HL-60/S4 (cell line): ENCODE results near the gene CBLB.

Experiments used
- in situ Hi-C: fragments of 300-500 bp; cut with MboI; formaldehyde crosslinking; loops from 2 replicates; pipeline ENCODE4 v1.14.3; 2022; ENCODE audit warnings: low sequenced_read_pairs

The CBLB gene

DNA sequence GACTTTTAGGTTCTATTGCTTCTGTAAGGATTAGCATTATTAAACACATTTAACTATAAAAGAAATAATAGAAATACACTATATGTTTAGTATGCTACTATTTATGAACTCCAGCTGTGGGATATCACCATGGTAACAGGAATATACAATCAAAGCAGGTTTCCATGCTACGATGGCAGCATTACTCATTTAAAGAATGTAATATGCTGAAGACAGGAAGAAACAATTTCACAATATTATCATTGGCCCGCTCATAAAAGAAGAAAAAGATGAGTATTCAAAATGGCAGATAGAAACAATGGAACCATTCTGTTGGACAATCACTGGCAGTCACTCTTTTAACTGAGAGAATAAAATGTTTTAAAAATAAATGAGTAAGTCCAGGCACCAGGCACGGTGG lies 153.4 kb downstream of the CBLB start:
- in situ Hi-C loops: no loop called here

DNA sequence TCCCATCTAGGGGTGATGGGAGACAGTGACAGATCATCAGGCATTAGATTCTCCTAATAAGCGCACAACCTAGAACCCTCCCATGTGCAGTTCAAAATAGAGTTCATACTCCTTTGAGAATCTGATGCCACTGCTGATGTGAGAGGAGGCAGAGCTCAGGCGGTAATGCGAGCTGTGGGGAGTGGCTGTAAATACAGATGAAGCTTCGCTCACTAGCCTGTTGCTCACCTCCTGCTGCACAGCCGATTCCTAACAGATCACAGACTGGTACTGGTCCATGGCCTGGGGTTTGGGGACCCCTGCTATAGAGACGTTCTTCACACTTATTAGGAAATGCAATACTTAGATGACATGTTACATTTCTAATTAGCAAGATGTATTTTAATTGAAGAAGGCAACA lies 154.4 kb downstream of the CBLB start:
- in situ Hi-C loops: no loop called here

DNA sequence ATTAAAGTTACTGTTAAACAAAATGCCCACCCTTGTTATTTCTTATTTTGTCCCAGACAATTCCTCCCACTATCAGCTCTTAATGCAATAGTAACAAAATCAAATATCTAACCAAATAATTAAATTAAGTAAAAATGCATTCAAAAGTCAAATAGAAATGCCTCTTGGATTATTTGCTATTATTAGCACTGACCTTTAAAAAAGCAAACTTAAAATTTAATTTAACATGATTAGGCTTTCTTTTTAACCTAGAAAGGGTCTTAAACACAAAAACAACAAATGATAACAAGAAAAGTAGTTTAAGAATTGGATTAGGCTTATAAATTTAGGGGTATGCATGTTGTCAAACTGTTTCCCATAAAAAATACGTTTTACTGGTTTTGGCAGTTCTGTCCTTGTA lies 159.8 kb downstream of the CBLB start:
- in situ Hi-C loops: no loop called here

DNA sequence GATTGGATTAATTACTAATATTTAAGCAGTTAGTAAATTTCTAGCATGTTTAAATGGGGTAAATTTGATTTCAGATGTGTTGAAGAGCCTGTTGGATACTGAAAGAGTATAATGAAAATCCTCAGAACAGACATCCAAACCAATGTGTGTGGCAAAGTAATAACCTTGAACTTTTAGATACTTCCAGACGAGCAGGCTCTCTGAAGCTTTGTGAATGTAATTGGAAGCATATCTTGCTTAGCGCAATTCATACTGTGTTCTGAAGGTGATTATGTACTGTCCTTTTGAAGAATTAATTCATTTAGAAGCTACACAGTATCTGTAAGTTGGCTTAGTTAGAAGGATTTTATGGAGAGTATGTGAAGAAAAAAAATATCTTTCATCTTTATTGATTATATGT lies 161.8 kb downstream of the CBLB start:
- in situ Hi-C loops: no loop called here

DNA sequence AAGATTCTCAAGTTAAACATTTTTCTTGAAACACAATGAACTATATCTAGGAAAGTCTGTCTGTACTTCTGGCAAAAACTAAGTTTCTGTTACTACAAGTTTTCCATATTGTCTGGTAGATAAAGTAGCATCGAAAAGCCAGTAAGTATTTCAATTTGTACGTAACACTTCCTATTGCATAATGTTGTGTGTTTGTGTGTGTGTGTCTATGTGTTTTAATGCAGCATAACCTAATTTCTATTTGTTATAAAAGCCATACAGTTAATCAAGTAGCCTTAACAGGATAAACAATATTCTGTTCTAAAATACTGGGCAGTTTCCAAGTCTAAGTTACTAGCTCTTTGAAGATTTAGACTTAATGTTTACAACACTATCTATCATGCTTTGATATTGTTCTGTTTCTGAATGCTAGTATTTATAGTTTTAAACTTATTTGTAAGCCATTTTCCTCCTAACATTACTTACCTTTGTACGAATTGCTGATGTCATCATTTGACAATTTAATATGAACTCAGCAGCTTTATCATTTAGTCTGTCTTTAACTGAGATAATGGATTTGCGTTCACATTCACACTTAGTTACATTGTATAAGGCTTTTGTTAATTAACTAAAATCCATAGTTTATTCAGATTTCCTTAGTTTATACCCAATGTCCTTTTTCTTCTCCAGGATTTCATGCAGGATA lies 163.9 kb downstream of the CBLB start:
- in situ Hi-C loops: no loop called here

DNA sequence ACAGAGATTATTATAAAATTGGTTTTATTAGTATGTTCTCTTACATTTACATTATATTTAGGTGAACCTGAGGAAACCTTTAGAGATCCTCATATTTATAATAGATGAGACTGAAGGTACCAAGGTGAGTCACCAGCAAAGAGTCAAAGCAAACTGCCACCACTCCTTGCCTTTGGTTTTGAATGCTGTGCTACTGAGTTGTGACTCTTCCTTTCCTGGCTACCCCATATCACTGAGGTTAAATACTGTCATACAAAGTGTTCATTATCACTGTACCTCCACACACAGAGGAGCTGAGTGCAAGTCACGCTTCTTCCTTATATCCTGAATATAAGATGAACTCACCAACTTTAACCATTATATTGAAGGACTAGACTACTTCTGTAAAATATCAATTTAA lies 168.2 kb downstream of the CBLB start:
- in situ Hi-C loops: no loop called here

DNA sequence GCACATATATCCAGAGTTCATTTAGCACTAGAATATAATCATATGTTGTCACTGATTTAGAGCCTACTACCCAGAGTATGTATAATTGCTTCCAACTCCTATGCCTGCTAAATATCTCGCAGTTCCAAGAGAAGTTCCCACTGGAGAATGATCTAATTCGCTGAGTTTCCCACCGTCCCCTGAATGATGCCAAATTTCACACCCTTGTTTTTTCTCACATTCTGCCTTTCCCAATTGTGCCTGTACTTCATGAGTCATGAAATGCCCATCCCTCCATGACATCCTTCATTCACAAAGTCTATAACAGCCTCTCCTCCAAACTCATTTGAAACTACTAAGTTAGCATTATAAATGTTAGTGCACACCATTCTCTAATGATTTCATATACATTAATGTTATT lies 177.2 kb downstream of the CBLB start:
- in situ Hi-C loops: loop anchor here (25.0 kb wide), 1 partner anchor 921 kb away; no protein-coding TSS in a partner anchor

DNA sequence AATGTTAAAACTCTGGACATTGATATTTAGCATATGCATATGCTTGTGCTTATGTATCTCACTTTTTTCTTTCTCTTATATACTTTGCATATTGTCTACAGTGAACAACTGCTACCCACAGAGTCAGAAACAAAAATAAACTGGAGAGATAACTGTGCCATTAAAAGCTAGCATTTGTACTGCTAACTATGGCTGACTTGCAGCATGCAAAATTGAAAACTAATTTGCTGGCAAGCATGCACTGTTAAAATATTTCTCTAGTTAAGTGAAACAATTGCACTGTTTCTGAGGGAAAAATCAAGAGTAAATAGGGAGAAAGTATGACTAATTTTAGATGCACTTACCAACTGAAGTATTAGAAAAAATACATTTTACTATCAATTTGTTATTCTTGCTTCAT lies 177.8 kb downstream of the CBLB start:
- in situ Hi-C loops: loop anchor here (25.0 kb wide), 1 partner anchor 921 kb away; no protein-coding TSS in a partner anchor

DNA sequence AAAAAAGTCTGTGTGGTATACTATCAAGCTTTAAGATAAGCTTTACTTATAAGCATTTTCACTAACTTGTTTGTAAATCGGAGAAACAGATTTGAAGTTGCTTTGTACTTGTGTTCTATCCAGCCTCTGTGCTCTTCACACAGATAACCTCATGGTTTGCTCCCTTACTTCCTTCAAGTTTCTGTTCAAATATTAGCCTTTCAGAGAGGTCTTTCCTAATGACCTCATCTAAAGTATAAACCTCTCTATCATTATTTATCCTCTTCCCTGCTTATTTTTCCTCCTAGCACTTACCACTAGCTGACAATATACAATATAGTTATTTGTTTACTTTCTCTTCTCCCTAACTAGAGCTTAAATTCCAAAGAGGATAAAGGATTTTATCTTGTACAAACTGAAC lies 180.0 kb downstream of the CBLB start:
- in situ Hi-C loops: loop anchor here (25.0 kb wide), 1 partner anchor 923 kb away; no protein-coding TSS in a partner anchor

DNA sequence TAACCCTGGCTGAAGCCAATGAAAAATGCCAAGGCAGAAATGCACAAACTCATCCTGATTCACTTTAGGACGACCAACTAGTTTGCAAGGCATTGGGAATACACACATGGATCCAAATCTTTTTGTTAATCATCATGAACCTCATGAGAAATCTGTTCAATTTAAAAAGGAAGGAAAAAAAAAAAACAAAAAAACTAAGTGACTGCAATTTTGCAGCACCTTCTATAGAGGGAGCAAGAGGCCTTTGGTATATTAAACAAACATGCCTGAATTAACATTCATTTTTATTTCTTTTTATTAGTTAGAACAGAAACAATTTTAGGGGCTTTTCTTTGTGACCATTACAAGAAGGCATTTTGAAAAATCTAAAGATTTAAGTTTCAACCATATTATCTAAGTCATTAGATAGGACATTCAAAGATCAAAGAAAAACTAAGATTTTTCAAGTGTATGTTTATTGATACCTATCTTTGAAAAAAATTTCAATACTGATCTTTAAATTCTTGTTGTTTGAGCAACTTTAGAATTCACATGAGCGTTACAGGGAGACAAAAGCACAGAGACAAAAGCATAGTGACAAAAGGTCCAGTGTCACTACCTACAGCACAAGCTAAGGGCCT lies 182.4 kb downstream of the CBLB start:
- in situ Hi-C loops: loop anchor here (25.0 kb wide), 1 partner anchor 926 kb away; no protein-coding TSS in a partner anchor

DNA sequence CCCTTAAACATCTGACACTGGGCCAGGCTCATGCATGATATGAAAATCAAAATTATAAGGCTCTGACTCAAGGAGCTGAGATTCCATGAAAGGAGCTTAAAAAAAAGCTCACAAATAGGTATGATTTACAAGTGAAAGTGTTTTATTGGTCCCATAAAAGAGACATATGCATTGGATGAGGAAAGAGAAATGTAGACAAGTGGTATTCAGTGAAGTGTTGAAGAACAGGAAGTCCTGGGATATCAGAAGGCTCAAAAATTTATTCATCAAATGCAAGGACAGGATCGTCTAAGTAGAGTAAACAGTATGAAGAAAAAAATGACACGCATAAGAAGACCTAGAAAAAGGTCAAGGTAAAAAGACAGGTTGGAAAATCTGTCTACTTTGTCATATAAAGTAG lies 188.9 kb downstream of the CBLB start:
- in situ Hi-C loops: loop anchor here (25.0 kb wide), 1 partner anchor 932 kb away; no protein-coding TSS in a partner anchor

DNA sequence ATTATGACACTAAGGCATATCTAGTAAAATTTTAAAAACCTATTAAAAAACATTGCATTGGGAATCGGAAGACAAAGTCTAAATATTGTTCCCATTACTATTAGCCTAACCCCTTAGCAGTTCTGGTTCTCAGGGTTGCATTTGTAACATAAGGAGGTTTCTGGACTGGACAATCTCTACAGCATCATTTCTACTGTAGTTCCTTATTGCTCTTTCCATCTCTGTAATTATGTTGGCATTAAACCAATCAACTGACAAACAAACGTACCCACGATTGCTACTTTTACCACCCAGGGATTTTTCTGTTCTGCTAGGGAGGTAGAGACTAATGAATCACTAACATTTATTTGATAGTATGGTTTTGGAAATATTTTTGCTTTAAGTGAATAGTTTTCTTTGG lies 190.8 kb downstream of the CBLB start:
- in situ Hi-C loops: loop anchor here (25.0 kb wide), 1 partner anchor 934 kb away; no protein-coding TSS in a partner anchor

DNA sequence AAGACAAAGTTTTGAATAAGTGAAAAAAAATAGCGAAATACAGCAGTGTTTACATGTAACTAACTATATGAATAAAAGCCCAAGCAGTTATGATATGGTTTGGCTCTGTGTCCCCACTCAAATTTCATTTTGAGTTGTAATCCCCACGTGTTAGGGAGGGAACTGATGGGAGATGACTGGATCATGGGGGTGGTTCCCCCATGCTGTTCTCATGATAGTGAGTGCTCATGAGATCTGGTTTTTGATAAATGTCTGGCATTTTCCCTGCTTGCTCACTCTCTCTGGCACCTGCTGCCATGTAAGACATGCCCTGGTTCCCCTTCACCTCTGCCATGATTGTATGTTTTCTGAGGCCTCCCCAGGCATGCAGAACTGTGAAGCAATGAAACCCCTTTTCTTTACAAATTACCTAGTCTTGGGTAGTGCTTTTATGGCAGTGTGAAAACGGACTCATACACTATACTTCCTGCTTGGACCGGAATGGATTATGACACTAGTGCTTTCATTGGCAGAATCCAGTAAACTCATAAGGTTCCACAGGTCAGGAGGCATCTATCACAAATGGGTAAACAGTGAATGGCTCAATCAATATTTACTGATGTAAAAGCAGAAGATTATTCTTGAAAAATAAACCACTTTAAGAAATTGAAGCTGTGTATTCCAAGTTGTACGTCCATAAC lies 192.1 kb downstream of the CBLB start:
- in situ Hi-C loops: loop anchor here (25.0 kb wide), 1 partner anchor 936 kb away; no protein-coding TSS in a partner anchor

DNA sequence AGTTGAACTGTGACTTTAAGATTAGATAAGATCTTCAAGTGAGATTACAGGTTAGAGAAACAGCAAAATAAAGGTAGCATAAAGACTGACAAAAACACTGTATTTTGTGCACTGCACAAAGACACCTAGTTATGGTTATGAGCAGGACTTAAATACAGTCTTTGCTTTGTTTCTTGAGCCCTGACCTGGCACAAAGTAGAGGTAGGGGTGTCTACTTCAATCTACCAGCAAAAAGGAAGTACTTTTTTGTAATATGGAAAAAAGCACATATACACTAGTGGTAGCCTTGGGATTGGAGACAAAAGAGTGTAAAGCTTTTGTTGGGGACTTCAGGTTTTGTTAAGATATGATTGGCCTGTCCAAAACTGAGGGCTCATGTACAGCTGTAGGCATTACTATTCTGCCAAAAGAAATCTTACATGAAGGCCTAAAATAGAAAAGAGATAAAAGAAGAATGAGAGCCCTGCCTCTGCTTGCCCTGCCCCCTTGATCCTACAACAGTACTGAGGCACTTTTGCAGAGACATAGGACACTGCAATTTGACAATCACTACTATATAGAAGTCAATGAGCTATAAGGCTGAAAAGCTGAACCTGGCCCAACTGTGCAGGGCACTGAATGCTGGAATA lies 194.3 kb downstream of the CBLB start:
- in situ Hi-C loops: loop anchor here (25.0 kb wide), 1 partner anchor 938 kb away; no protein-coding TSS in a partner anchor

DNA sequence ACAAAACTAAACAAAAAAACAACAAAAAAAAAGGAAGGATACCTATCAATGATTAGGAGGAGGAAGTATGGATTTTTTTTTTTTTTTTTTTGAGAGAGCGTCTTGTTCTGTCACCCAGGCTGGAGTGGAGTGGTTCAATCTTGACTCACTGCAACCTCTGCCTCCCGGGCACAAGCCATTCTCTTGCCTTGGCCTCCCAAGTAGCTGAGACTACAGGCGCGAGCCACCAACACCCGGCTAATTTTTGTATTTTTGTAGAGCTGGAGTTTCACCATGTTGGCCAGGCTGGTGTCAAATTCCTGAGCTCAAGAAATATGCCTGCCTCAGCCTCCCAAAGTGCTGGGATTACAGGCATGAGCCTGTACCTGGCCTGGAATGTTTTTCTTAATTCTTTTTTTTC lies 195.8 kb downstream of the CBLB start:
- in situ Hi-C loops: no loop called here

DNA sequence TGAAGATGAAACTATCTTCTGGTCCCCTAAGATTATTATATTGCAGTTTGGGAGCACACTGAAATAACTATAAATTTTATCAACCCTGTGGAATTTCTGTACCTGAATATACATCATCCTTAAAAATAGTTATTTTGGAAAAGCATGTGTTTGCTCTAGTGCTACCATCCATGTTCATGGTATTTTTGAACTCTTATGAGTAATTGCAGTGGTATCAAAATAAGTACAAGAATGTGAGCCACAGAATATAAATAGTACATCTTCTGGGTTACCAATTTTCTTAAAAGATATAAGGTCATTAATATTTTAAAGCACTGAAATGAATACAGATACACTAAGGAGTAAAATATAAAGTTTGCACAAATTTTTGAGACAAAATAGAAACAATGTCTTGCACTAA lies 206.5 kb downstream of the CBLB start:
- in situ Hi-C loops: no loop called here

DNA sequence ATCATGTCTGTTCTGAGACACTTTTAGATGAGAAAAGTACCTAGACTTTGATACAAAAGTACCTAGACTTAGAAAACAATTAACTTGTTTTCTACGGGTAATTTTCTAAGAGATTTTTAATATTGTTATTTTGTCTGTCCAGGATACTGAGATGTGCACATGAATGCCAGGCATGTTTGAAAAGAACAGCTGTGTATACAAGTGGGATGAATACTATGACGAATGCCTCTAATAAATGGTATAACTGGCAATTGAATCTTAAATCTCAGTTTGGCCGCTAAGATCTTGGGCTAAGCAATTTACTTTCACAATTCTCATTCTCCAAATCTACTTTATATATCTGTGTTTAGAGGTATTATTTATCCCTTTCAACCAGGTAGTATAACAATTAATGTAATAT lies 207.4 kb downstream of the CBLB start:
- in situ Hi-C loops: no loop called here

DNA sequence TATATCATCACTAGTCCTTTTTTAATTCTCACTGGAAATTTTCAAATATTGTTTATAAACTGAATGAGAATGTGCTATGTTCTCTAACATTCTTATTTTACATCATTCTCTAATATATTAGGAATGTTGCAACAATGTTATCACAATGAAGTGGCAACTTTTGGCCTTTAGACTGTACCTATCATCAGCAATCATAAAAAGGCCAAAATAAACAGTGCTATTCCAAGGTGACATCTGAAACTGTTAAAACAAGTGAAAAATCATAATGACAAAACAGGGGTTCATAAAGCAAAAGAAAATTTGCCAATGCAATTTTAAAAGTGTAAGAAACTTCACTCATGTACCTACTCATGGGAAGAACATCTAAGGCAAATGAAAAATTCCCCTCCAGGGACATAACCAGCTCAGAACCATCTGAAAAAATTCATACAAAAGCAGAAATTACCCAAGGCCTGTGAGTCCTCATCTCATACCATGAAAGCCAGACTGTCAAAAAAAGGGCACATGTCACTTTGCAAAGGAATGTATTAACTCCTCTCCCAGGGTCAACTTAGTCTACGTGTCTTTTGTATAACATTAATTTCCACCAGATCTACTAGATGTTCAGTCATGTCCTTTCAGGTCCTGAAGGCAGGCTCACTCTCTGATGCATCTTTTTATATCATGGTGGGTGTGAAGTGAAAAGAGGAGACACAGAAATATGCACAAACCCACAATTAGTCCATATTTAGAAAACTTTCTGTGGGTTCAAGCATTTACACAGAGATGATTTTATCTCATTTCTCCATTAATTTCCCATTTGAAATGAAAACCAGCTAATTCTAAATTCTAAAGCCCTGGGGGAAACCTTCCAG lies 211.9 kb downstream of the CBLB start:
- in situ Hi-C loops: no loop called here

DNA sequence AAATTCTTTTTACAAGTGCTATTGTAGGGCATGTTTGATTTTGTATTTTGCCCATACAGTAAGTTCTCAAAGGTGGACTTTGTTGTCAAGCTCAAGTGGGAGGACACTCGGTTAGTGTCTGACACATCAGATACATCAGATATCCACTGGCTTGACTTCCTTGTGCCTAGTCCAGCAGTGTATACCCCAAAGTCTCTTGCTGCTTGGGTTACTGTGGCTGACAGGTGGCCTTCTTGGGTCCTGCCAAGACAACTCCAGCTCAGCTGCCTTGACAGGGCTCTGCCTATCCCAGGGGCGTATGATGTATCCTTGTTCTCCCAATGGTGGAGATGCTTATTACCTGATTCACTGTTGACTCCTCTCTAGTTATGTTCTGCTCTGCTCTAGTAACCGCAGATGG lies 214.9 kb downstream of the CBLB start:
- in situ Hi-C loops: no loop called here

DNA sequence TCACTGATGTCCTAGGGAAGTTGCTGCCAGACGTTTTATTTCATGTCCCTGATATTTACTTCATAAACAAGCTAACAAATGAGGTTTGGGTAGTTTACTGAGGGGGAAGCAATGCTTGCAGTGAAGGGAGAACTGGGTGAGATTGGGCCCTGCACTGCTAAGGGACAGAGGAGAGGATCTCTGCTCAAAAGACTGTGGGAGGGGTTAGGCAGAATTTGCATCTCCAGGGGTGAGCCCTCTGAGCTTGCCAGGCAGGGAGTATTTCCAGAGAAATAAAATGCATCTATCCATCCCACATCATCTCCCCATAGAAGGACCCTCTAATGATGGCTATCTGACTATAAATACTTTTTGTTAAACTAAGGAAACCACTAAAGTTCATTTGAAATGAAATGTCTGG lies 215.6 kb downstream of the CBLB start:
- in situ Hi-C loops: no loop called here
